ENCODE results near the gene SOX13. TPM values are rescaled to one million over a fixed set of nuclear protein-coding genes. Genes with fewer than 3 reads are reported as not detected.

Gene SOX13
- 1 to 10 TPM; 7.4 to 7.8 TPM for total RNA-seq

DNA sequence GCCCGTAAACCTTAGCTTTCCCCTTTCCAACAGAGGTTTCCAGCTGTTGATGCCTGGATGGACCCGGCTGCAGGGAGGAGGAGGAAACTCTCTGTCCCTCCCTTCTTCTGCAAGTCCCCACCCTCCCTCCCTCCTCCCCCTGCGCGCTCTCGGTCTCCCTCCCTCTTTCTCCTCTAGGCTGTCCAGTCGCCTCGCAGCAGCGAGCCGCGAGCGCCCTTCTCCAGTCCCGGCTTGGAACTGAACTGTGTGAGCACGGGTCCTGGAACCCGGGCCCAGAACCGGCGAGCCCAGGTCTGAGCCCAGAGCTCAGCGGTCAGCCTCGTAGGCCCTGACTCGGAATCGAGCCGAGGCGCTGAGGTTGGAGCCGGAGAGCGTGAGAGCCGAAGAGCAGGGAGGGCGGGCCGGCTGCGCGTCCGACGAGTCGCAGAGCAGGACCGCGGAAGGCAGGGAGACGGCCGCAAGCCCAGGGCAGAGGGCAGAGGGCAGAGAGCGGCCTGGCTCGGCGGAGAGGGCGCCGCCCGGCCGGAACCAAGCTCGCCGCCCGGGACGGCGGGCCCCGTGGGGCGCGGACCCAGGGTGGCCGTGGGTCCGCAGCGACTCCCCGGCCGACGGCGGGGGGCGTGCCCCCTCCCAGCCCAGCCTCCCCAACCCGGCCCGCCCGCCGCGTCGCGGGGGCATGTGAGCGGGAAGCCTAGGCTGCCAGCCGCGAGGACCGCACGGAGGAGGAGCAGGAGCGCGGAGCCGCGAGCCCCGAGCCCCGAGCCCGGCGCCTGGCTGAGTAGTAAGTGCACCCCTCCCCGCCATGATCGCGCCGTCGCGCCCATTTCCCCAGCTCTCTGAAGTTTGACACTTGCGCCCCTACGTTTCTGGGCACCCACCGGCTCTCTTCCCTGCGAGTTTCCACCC is at the start of gene SOX13:
TSS of gene SOX13 (plus strand) at position 185 of the 906 bp plus-strand sequence. CDS start 39,801 bp downstream, outside the sequence.
- Mint-ChIP-seq H3K9me3 (no peaks in the 10 kb centered on the region), H3K27ac (no peak within 1 kb of the TSS), H3K27me3 (peaks cover 78% of the 10 kb centered on the region), H3K36me3 (ENCODE audit: low read depth) (no peaks in the 10 kb centered on the region), H3K4me1 (peaks cover 27% of the 10 kb centered on the region), H3K4me3 (peak within 1 kb of the TSS; percentile 77)
- peak; percentile 41 for DNase-seq
- ChIA-PET POLR2A (interaction anchor here (0.6 kb wide), 1 partner anchor 11 kb away, joined by 3 read pairs; no protein-coding TSS in a partner anchor), CTCF (no interaction called here)

DNA sequence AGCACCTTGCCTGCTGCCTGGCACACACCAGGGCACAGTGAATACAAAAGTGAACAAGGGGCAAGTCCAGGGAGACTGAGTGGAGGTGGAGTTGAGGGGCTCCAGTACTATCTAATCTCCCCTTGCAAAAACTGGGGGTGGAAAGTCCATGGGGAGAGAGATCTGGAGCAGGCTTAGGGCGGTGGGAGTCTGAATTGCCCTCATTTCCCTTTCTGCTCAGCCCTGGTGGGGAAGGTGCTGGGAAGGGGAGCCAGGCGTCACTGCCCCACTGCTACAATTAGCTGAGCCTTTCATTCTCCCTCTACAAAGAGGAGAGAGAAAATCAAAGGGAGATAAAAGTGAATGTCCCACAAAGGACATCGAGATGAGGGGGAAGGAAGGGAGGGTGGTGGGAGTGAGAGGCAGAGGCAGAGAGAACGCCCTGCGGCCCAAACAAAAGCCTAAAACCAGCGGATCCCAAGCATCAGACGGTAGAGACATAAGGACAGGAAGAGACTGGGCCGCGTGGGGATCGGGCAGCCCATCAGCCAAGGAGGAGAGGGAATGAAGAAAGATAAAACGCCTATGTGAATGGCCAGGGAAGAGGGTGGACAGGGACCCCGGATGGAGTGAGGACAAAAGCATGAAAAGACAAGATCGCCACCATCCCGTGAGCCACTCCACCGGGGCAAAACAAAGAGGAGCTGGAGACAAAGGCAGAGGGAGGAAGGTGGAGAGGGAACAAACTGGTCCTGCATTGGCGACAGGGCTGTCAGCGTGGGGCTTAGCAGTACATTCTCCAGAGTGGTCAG is 46.8 kb upstream of the SOX13 start:
- ChIA-PET CTCF (no interaction called here), POLR2A (no interaction called here)
- DNase-seq: no peak
- H3K4me1 Mint-ChIP-seq: no peaks in the 10 kb centered on the region
- H3K4me3 Mint-ChIP-seq: no peak overlapping the region
- no peak overlapping the region for H3K27ac Mint-ChIP-seq
- no peaks in the 10 kb centered on the region for H3K9me3 Mint-ChIP-seq
- no peaks in the 10 kb centered on the region for H3K36me3 Mint-ChIP-seq (ENCODE audit: low read depth)
- peaks cover 26% of the 10 kb centered on the region for H3K27me3 Mint-ChIP-seq

DNA sequence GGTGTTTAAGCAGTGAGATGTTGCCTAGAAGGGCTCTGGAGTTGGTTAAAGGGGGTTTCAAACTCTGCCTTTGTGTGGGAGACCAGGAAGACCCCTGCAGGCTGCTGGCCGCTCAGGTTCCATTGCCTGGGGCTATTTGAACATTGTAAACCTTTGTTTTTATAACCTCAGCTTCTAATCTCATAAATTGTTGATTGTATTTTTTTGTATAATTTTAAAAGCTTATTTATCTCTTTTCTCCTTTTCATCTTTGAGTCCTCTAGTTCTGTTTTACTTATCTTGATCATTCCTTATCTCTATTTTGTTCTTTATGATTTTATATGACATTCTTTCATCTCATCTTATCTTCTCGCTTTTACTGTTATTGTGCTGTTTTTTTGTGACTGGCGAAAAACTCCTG is 45.5 kb upstream of the SOX13 start:
- no peak for DNase-seq
- H3K27me3 Mint-ChIP-seq: peaks cover 30% of the 10 kb centered on the region
- no peaks in the 10 kb centered on the region for H3K4me1 Mint-ChIP-seq
- ChIA-PET POLR2A (no interaction called here), CTCF (no interaction called here)
- no peak overlapping the region for H3K27ac Mint-ChIP-seq
- no peak overlapping the region for H3K4me3 Mint-ChIP-seq
- H3K36me3 Mint-ChIP-seq (ENCODE audit: low read depth): no peaks in the 10 kb centered on the region
- H3K9me3 Mint-ChIP-seq: no peaks in the 10 kb centered on the region

DNA sequence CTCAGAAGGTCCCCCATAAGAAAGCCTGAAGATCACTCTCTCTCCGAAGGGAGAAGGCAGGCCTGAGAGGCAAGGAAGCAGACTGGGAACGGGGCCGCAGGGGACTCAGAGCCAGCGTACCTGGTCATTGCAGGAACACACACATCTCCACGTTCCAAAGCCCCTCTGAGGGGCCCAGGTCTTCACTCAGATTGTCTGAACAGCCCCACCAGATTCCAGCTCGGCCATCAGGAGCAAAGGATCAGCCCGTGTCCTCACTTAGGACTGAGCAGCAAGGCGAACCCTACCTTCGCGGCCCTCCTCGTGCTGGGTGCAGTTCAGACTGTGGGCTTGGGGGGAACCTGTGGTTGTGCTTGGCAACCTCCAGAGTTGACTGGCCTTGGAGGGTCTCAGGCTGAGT is 43.9 kb upstream of the SOX13 start:
- no peak overlapping the region for H3K4me3 Mint-ChIP-seq
- peaks cover 30% of the 10 kb centered on the region for H3K27me3 Mint-ChIP-seq
- H3K27ac Mint-ChIP-seq: no peak overlapping the region
- CTCF ChIA-PET: no interaction called here
- H3K9me3 Mint-ChIP-seq: no peaks in the 10 kb centered on the region
- no peak for DNase-seq
- POLR2A ChIA-PET: no interaction called here
- H3K36me3 Mint-ChIP-seq (ENCODE audit: low read depth): no peaks in the 10 kb centered on the region
- H3K4me1 Mint-ChIP-seq: no peaks in the 10 kb centered on the region

DNA sequence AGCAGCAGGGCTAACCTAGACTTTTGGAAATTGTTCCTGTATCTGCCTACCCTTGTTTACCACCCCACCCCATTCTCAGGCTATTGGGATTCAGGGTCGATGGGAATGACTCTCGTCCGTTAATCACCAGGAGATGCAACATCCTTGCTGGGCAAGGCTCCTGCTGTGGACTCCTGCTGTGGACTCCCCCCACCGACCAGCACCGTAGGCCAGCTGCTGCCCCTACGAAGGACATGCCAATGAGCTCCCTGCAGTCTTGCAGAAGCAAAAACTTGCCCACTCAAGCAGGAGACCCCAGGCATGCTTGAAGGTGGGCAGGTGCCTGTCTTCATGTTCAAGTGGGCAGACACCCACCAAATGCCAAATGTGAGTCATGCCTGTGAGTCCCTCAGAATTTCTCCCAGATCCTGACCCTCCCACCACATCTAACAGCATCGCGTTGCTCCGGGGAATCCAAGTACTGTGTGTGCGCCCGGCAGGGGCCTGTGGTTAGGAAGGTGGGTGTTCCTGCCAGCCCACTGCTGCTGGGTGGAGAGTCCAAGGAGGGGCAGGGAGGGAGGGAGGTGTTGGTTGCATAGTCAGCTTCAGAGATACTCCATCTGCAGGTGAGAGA is 41.7 kb upstream of the SOX13 start:
- ChIA-PET POLR2A (no interaction called here), CTCF (no interaction called here)
- H3K27me3 Mint-ChIP-seq: peaks cover 17% of the 10 kb centered on the region
- H3K27ac Mint-ChIP-seq: no peak overlapping the region
- H3K4me3 Mint-ChIP-seq: no peak overlapping the region
- H3K9me3 Mint-ChIP-seq: no peaks in the 10 kb centered on the region
- DNase-seq: no peak
- no peaks in the 10 kb centered on the region for H3K4me1 Mint-ChIP-seq
- no peaks in the 10 kb centered on the region for H3K36me3 Mint-ChIP-seq (ENCODE audit: low read depth)

DNA sequence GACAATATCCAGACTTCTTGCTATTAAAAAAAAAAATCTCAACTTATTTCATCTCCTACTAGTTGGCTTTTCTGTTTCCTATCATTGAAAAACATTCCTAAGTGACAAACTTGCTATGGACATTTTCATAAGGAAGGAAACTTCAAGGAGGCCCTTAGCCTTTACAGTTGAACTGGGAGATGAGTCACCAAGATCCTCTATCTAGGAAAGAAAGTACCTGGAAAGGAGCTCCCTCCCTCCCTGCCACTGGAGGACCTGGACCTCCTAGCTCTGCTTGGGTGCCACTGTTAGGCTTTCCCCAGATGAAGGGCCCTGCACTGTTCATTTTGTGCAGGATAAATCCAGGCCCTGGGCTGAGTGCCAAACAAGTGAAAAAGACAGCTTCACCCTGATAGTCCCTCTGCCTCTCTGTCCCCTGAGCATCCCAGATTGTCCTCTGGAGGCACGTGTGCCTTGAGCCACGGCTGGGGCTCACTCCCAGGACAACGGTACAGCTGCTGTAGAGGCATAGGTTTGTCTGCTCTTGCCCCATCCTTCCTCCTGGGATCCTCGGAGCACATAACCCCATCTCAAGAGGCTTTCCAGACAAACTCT is 40.2 kb upstream of the SOX13 start:
- ChIA-PET CTCF (no interaction called here), POLR2A (no interaction called here)
- no peaks in the 10 kb centered on the region for H3K36me3 Mint-ChIP-seq (ENCODE audit: low read depth)
- peaks cover 7% of the 10 kb centered on the region for H3K27me3 Mint-ChIP-seq
- H3K27ac Mint-ChIP-seq: no peak overlapping the region
- no peak overlapping the region for H3K4me3 Mint-ChIP-seq
- H3K4me1 Mint-ChIP-seq: no peaks in the 10 kb centered on the region
- no peaks in the 10 kb centered on the region for H3K9me3 Mint-ChIP-seq
- DNase-seq: no peak

- ChIA-PET POLR2A (no interaction called here), CTCF (no interaction called here)
- Mint-ChIP-seq H3K27me3 (peaks cover 7% of the 10 kb centered on the region), H3K4me3 (no peak overlapping the region), H3K9me3 (no peaks in the 10 kb centered on the region), H3K4me1 (no peaks in the 10 kb centered on the region), H3K27ac (no peak overlapping the region), H3K36me3 (ENCODE audit: low read depth) (no peaks in the 10 kb centered on the region)
- no peak for DNase-seq
Observed at GRCh38 chr1:204033306-204033705, 39.6 kb upstream of the SOX13 start.

- no peaks in the 10 kb centered on the region for H3K36me3 Mint-ChIP-seq (ENCODE audit: low read depth)
- H3K9me3 Mint-ChIP-seq: no peaks in the 10 kb centered on the region
- no peak for DNase-seq
- ChIA-PET CTCF (no interaction called here), POLR2A (no interaction called here)
- H3K27me3 Mint-ChIP-seq: peaks cover 3% of the 10 kb centered on the region
- H3K27ac Mint-ChIP-seq: no peak overlapping the region
- no peaks in the 10 kb centered on the region for H3K4me1 Mint-ChIP-seq
- no peak overlapping the region for H3K4me3 Mint-ChIP-seq
Observed at GRCh38 chr1:204036882-204037655, 35.8 kb upstream of the SOX13 start.

- CTCF ChIA-PET: interaction anchor here (0.6 kb wide), 1 partner anchor 13 kb away, joined by 3 read pairs; no protein-coding TSS in a partner anchor
- no peaks in the 10 kb centered on the region for H3K27me3 Mint-ChIP-seq
Observed at GRCh38 chr1:204041232-204041767, 31.6 kb upstream of the SOX13 start.

DNA sequence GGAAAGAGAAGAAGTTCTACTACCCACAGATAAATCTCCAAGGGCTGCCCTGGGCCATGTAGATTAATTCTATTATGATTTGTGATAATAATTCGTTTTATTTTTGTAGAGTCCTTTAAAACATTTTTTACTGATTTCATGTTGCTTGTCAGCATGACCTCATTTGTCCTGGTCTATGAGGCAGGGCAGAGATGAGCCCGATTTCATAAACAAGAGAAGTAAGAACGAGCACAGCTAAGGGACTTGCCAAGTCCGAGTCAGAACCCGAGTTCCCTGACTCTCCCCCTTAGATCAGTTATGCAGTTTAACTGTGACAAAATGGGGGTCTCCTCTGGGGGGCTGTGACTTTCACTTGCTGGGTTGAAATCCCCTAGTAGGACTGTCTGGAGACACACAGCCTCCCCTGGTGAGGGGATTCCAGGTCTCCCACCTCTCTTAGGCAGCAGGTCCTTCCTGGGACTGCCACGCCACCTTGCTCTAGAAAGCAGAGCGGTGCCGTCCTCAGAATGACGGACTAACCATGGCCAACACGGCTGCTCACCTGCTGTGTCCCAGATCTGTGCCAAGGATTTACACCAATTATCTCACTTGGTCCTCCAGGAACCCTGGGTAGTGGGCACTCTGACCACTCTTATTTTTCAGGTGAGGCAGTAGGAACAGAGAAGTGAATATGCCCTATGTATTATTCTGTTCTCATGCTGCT is 31.0 kb upstream of the SOX13 start:
- no peak overlapping the region for H3K4me3 Mint-ChIP-seq
- no peak for DNase-seq
- H3K27ac Mint-ChIP-seq: no peak overlapping the region

More at GRCh38 chr1:204041232-204041767, 31.6 kb upstream of the SOX13 start:
- H3K36me3 Mint-ChIP-seq (ENCODE audit: low read depth): no peaks in the 10 kb centered on the region
- no peak for DNase-seq
- no peaks in the 10 kb centered on the region for H3K4me1 Mint-ChIP-seq
- no peak overlapping the region for H3K27ac Mint-ChIP-seq
- no peak overlapping the region for H3K4me3 Mint-ChIP-seq
- no peaks in the 10 kb centered on the region for H3K9me3 Mint-ChIP-seq
- POLR2A ChIA-PET: no interaction called here

DNA sequence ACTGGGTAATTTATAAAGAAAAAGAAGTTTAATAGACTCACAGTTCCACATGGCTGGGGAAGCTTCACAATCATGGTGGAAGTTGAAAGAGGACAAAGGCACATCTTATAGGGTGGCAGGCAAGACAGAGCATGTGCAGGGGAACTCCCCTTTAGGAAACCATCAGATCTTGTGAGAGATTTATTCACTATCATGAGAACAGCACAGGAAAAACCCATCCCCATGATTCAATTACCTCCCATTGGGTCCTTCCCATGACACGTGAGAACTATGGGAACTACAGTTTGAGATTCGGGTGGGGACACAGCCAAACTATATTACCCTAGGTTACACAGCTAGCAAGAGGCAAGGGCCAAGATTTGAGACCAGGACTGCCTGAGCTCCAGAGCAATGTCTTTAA is 30.4 kb upstream of the SOX13 start:
- no peak overlapping the region for H3K4me3 Mint-ChIP-seq
- H3K36me3 Mint-ChIP-seq (ENCODE audit: low read depth): no peaks in the 10 kb centered on the region
- no peaks in the 10 kb centered on the region for H3K4me1 Mint-ChIP-seq
- ChIA-PET CTCF (no interaction called here), POLR2A (no interaction called here)
- no peaks in the 10 kb centered on the region for H3K9me3 Mint-ChIP-seq
- no peaks in the 10 kb centered on the region for H3K27me3 Mint-ChIP-seq
- H3K27ac Mint-ChIP-seq: no peak overlapping the region
- DNase-seq: no peak

More for the DNA sequence above, 31.0 kb upstream of the SOX13 start:
- Mint-ChIP-seq H3K27me3 (no peaks in the 10 kb centered on the region), H3K36me3 (ENCODE audit: low read depth) (no peaks in the 10 kb centered on the region), H3K4me1 (no peaks in the 10 kb centered on the region), H3K9me3 (no peaks in the 10 kb centered on the region)
- ChIA-PET CTCF (no interaction called here), POLR2A (no interaction called here)

- Mint-ChIP-seq H3K36me3 (ENCODE audit: low read depth) (no peaks in the 10 kb centered on the region), H3K9me3 (no peaks in the 10 kb centered on the region), H3K4me1 (no peaks in the 10 kb centered on the region), H3K27me3 (no peaks in the 10 kb centered on the region), H3K4me3 (no peak overlapping the region), H3K27ac (no peak overlapping the region)
- CTCF ChIA-PET: no interaction called here
- POLR2A ChIA-PET: no interaction called here
- DNase-seq: no peak
Observed at GRCh38 chr1:204043680-204044079, 29.2 kb upstream of the SOX13 start.

Data from activated CD4-positive, alpha-beta memory T cell treated with anti-CD3 and anti-CD28 coated beads, Interleukin-2, amount 10 ng/mL, durations not matched to agents 7 days and 5 days (primary cell).